COR-L47 (cell line): ENCODE measurements around the gene TMEM135.
"Not testable (repeated sequence)": the region's sequence is repeated elsewhere in the genome, so short reads cannot be mapped to it uniquely, and the experiment has no call there.

Source experiments
- DNase-seq: peaks from one replicate; lab custom pipeline; 2025; lab: John Stamatoyannopoulos, UW

Gene TMEM135

DNA sequence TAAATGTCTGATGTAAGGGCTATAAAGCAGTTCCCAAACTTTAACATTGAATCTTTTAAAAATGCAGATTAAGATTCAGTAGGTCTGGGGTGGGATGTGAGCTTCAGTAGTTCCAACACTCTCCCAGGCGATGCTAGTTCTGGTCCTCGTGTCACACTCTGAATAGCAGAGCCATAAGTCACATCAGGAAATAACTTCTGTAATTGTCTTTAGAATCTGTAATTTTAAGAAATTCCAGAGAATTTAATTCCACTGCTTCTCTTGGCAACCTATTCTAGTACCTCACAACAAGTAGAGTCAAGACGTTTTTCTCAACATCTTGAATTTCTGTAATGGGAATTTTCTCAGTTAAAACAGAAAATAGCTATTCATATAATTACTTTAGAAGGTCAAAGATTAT, 223.1 kb downstream of the TMEM135 start:
- no peak for DNase-seq

DNA sequence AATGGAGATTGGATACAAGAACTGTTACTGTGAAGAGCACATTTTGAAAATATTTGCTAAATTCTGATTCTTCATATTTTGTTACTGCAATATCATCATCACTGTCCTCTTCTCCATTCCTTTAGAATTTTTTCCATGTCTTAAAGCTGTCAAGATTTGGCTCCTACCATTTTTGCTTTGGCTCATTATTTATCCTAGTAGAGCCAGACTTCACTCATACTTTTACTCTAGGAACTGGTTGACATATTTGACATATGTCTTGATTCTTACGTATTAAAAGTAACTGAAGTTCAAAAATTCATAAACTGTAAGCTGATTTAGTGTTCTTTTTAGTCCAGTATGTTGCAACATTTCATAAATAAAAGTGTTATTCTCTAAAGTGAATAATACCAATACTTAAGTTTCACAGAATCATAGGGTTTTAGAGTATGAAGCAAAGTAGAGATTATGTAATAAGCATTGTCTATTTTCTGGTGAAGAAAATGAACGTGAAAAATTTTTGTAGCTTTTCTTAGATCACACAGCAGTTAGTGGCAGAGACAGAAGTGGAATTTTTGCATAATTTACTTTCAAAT, 225.6 kb downstream of the TMEM135 start:
- DNase-seq = no peak

DNA sequence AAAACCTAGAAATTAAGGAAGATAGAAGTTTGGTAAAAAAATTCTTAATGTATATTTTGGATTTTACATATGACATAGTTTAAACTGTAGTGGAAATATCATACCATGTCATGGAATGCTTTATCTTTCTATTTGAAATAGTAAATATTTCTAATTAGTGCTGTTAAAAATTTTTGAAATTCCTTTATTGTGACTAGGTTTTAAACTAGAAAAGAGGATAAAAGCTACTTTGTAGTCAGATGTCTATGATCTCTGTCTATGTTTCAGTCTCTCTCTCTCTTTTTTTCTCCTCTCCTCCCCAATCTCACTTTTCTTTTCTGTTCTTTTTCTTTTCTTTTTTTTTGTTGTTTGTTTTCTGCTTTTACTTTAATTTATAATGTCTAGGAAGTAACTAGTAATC, 226.2 kb downstream of the TMEM135 start:
- DNase-seq = no peak

DNA sequence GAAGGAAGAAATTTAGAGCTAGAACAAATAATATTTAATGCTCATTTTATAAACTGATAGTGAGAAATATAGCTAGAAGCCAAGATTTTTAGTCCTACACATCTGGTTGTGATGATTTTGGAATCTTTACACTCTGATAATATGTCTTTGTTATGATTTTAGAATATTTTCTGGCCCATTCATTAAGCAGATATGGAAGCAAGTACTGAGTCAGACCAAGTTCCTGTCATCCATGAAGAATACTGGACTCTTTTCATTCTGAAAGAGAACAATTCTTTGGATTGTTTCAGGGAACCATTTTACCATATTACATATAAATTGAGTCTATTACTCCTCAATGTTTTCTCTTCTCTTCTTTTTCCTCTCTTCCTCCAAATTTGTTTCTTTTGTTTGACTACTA, 227.4 kb downstream of the TMEM135 start:
- DNase-seq = no peak

DNA sequence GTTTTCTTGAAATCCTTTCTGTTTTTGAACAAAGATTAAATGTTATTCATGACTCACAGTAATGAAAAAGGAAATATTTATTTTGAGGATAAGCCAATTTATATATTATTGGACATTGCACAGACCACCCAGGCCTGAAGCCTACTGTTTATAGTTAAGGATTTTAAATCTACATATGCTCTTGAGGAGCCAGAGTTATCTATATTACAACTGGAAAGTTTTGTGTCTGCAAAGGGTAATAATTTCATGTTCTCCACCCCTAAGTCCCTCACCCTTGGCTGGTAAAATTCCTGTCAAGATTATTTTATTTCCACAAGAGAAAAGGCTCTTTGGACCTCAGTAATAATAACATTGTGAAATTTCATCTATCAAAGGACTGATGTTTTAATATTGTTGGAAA, 228.2 kb downstream of the TMEM135 start:
- no peak for DNase-seq

DNA sequence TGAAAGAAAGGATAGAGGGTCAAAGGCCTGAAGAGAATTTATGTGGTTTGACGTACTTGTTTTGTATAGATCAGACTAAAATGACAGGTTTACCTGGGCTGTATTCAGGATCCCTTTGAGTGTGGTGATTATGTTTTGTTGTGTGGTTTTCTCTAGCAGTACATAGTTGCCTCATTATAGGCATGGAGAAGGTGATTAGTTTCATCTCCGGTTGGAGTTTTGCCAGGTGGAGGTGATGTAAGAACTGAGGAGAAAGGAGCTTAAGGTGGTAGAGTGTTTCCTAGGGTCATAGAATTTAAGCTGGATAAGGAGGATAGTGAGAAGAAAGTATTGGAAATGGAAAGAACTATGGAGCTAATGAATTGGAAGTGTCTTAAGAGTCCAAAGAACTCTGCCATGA, 229.0 kb downstream of the TMEM135 start:
- DNase-seq = peak; percentile 11

DNA sequence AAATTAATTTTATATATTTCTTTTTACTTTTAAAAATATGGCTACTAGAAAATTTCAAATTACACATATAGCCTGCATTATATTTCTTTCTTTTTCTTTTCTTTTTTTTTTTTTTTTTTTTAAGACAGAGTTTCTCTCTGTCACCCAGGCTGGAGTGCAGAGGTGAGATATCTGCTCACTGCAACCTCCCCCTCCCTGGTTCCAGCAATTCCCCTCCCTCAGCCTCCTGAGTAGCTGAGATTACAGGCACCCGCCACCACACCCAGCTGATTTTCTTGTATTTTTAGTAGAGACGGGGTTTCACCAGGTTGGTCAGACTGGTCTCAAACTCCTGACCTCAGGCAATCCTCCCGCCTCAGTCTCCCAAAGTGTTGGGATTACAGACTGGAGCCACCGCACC, 234.2 kb downstream of the TMEM135 start:
- DNase-seq = not testable (repeated sequence)

DNA sequence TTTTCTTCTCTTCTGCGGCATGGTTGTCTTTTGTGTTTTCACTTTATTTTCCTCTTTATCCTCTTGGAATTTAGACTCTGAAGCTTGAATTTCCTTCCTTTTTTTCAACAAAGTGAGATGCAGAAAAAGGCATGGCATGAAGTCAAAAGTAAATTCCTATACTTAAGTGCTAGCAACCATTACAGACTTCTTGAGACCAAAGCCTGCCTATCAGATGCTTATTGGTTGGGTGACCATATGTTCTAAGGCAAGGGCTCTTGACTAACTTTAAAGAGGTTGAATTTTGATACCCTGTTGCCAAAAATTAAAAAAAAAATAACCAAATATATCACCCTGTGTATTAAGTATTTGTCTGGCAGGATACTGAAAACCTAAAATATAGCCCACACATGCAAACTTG, 237.4 kb downstream of the TMEM135 start:
- DNase-seq = no peak

DNA sequence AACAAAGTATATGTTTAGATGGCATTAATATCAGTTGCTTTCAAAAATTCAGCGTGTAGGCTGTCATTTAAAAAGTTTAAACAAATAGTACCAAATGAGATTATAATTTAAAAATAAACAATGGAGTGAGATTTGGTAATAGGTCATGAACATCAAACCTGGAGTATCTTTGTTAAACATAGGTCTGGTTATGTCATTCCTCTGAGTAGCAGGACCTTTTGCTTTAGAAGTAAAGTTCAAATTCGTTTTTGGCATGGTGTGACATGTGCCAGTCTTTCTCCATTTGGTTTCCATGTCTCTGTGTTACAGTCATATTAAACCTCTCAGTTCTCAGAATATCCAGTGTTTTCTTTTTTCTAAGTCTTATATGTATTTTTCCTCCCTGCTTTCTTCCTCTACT, 242.4 kb downstream of the TMEM135 start:
- no peak for DNase-seq

DNA sequence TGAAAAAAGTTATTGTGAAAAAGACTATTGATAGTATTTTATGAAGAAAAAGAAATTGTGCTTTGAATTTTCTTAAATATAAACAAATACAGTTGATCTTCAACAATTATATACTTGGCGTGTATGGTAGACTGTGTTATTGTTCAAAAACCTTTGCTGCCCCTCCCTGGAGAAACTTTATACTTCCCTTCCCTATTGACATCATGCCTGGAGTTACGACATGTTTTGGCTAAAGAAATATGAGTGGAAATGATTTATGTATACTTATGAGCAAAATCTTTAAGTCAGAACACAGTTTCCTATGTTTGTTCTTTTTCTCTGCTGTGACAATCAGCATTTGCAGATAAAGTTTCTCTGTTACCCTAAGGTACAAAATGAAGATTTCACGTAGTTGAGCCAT, 243.8 kb downstream of the TMEM135 start:
- DNase-seq = no peak

DNA sequence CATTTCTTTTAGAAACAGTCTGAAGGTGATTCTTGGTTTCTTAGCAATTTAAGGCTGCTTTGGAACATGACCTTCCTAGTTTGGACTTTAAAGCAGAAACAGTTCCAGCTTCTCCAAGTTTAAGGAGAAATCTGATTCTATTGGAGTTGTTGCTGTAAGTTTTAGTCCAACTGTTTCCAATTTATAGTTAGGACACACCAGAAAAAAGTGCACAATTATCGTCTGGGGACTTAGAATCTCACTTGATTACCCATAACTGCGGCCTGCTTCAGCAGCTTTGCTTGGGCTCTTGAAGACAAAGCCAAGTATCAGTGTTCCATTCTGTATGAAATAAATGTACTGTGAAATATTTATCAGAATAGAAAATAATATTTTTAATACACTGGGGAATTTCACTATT, 246.6 kb downstream of the TMEM135 start:
- no peak for DNase-seq

DNA sequence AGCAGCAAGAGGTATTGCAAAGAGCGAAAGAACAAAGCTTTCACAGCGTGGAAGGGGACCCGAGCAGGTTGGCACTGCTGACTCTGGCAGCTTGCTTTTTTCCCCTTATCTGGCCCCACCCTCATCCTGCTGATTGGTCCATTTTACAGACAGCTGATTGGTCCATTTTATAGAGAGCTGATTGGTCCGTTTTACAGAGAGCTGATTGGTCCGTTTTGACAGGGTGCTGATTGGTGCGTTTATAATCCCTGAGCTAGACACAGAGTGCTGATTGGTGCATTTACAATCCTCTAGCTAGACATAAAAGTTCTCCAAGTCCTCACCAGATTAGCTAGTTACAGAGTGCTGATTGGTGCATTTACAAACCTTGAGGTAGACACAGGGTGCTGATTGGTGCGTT, 247.9 kb downstream of the TMEM135 start:
- DNase-seq = not testable (repeated sequence)

DNA sequence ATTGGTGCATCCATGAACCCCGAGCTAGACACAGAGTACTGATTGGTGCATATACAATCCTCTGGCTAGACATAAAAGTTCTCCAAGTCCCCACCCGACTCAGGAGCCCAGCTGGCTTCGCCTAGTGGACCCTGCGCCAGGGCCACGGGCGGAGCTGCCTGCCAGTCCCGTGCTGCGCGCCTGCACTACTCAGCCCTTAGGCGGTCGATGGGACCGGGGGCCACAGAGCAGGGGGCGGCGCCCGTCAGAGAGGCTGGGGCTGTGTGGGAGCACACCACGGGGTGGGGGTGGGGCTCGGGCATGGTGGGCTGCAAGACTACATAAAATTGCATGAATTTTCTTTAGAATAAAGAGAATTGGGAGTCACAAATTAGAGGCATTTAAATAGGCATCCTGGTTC, 248.6 kb downstream of the TMEM135 start:
- DNase-seq = no peak

DNA sequence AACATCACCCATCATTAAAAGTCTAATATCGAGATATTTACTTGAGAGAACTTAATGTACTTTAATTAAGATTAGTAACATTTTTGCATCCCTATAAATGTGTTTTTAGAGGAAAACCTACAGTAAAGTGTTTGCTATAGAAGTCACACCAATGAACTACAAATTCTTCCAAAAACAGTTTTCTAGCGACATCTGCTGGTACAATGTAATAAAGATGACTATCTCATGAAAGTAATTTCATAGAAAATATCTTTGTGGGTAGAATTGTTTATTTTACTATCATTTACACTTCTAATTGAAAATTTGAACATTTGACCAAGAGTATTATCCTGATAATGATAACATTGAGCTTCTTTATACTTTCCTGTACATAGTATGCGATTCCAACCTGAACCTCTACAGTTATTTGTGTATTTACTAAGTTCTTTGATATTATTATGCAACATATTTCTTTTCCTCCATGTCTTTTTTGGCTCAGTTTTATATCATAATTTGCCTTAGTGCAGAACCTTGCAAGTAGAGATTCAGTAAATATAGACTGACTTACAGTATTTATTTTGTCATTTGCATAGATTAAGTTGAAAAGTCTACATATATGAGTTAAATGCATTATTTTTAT, 252.7 kb downstream of the TMEM135 start:
- DNase-seq = peak; percentile 65

DNA sequence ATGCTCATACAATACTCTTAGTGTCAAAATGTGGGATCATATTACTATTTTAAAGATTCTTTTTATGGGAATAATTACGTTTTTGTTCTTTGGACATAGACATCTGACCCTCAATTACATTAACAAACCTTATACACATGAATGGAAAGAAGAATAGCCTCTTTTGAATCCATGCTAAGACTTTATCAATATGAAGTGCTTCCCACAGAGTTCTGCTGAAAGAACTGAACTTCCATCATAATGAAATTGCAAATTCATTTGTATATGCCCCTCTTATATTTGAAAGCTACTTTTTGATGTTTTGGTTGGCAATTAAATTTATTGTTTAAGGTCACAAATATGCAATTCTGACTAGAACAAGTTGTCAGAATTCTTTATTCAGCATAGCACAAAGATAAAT, 254.9 kb downstream of the TMEM135 start:
- no peak for DNase-seq

DNA sequence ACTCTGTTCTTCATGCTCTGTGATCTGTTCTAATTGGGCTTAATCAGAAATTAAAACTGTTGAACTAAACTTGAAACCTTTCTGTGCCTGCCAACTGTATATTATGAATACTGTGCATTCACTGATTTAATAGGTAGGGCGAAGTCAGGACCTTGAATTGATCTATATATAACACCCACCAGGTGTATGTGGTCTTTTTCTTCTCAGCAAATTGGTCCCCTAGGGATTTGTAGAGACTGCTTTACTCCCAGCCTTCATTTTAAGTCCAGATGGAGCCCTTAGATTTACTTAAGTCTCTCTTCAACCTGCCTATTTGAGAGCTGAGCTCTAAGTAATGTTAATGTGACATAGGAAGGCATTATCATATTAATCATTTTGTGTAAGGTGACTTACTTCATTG, 257.5 kb downstream of the TMEM135 start:
- DNase-seq = no peak

DNA sequence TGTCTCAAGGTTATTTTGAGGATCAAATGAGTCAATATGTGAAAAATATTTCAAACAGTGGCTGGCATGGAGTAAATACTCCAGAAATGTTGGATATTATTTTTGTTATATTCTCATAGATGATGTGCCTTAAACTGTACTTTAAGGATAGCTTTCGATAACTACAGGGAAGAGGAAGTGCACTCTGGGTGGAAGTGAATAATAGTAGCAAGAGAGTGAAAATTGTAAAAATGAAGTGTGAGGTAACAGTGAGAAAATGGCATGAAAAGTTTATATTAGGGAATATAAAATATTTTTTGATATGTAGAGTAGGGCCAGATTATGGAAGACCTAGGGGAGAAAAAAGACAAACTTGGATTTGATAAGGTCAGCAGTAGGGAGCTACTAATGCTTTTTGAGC, 258.9 kb downstream of the TMEM135 start:
- DNase-seq = no peak

DNA sequence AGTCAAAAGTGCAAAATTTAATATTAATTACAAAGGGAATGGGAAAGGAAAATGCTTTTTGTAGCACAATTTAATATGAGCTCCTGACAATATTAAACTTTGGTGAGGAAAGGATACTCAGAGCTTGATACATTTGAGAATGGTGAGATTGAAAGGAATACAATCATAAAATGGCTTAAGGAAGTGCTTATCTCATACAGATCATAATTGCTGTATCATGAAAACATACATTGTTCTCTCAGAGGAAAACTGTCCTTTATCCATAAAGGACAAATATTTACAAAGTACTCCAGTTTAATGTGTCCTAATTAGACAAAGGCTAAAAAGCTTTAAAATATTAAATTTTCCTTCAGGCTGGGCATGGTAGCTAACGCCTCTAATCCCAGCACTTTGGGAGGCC, 260.4 kb downstream of the TMEM135 start:
- no peak for DNase-seq

DNA sequence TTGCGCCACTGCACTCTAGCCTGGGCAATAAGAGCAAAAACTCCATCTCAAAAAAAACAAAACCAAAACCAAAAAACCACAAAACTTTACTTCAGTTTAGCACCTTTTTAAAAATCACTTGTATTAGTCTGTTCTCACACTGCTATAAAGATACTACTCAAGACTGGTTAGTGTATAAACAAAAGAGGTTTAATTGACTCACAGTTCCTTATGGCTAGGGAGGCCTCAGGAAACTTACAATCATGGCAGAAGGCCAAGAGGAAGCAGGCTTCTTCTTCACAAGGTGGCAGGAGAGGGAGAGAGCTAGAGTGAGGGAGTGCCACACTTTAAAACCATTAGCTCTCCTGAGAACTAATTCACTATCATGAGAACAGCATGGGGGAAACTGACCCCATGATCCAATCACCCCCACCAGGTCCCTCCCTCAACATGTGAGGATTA, 261.3 kb downstream of the TMEM135 start:
- no peak for DNase-seq

DNA sequence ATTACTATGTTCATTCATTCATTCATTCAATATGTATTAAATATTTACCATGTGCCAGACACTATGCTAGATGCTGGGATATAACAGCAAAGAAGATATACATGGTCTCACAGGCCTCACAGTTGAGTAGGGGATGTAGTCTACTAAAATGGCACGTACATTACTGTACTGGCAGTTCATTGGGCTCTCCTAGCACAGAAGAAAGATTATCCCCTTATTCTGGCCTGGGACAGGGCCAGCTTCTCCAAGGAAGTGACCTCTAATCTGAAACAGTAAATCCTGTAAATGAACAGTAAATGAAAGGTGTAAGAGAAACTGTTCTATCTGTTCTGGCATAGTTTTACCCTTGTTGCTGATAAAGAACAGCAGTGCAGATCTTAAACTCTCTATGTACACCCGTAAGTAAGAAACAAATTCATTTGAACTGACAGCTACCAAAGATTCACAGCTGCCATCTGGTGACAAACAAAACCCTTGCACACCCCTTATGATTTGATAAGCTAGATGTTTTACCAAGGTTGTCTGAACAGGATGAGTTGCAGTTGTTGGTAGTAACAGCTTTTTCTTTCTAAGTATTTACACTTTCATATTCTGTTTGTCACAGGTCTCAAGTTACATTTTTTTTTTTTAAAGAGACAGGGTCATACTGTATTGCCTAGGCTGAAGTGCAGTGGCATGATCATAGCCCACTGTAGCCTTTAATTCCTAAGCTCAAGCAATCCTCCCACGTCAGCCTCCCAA, 263.1 kb downstream of the TMEM135 start:
- DNase-seq = no peak

DNA sequence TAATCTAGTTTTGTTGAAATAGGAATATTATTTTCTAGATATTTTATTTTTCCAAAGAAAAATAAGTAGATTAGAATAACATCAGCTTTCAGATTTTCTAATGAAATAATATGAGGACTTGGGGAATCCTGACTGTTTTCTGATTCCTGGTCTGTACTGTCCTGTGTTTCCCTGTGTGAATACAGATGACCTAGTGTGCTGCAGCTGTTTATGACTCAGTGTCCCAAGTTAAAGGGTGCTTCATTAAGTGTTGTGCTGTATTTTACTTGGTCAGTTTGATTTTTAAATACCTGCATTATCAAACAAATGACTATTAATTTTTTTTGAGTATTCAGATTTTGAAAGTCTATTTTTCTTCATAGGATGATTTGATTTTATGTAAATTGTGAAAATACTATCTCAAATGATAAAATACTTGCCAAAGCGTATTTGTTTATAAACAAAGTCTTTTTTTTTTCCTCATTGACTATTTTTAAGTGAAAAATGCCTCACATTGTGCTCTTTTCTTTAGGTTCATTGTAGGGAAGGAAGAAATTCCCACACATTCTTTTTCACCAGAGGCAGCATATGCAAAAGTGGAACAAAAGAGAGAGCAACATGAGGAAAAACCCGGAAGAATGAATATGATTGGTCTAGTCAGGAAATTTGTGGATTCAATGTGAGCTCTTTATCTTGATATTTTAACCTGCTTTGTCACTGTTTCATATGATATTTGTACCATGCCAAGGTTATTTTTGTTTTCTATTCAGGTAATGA, 264.2 kb downstream of the TMEM135 start:
- DNase-seq = no peak

DNA sequence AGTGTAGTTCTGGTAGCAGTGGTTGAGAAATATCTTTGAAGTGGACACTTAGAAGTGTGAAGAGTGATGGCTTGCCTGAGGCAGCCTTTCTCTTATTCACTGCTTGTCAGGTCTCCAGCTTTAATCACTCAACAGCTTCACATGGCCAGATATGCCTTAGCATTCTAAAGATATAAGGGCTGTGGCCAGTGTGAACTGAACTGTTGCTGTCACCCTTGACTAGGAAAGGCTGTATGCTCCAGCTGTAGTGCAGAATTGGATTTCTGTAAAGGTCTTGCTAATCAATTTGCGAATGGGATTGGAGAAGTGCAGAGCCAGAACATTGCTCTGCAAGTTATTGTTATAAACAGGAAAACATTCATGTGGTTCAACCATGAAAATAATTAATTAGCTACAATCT, 266.7 kb downstream of the TMEM135 start:
- DNase-seq = no peak
